Skin epidermis (tissue), 12 donors: Measurements from ENCODE around the gene P3H2.

ENCODE experiments used
- H3K27ac ChIP-seq, 21 experiments: fragments of 200-600 bp; sonication (generic) in 11 of 21; one replicate each; pipeline ENCODE4 v1.5.0; 2020; ENCODE audit warnings: mild to moderate bottlenecking in 3 of 21, inconsistent platforms in 2 of 21, moderate library complexity in 2 of 21
- H3K4me3 ChIP-seq, 7 experiments: fragments of 200-600 bp; sonication (generic) in 2 of 7; one replicate each; pipeline ENCODE4 v1.5.0; 2020; ENCODE audit warnings: inconsistent platforms in 2 of 7, mild to moderate bottlenecking in 2 of 7, moderate library complexity in 1 of 7

Gene P3H2

DNA sequence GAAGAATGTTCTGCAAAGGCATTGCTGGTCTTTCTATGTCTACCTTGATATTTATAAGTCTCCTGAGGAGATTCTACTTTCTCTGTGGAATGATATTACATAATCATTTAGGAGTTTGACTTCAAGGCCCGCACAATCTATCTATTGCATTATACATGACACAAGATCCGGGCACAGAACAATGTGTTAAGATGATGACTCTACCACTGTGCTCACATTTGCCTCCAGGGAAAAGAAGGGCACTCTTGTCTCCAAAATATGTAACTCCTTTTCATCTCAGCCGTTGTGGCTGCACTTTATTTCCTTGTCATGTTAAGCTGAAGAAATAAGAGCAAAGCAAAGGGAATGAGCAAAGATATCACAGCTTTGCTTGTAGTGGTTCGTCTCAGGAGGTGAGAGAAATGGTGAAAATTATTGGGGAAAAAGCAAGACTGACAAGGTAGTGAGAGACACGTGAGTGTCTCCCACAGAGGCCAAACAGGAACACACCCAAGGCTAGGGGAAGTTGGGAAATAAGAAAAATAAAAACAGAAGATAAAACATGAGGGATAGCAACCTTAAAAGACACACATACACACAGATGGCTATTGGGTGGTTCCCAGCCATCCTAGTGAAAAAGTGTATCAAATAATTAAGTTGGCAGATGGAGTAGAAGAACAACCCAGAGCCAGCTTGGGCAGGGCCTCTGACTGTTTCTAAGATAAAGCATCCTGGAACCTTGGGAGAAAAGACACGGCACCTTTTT is 184.3 kb downstream of the P3H2 start:
- H3K27ac ChIP-seq: peak overlapping the region in 15 of 21 experiments; percentile 10 to 67 (median 47)
- no peak overlapping the region for H3K4me3 ChIP-seq

DNA sequence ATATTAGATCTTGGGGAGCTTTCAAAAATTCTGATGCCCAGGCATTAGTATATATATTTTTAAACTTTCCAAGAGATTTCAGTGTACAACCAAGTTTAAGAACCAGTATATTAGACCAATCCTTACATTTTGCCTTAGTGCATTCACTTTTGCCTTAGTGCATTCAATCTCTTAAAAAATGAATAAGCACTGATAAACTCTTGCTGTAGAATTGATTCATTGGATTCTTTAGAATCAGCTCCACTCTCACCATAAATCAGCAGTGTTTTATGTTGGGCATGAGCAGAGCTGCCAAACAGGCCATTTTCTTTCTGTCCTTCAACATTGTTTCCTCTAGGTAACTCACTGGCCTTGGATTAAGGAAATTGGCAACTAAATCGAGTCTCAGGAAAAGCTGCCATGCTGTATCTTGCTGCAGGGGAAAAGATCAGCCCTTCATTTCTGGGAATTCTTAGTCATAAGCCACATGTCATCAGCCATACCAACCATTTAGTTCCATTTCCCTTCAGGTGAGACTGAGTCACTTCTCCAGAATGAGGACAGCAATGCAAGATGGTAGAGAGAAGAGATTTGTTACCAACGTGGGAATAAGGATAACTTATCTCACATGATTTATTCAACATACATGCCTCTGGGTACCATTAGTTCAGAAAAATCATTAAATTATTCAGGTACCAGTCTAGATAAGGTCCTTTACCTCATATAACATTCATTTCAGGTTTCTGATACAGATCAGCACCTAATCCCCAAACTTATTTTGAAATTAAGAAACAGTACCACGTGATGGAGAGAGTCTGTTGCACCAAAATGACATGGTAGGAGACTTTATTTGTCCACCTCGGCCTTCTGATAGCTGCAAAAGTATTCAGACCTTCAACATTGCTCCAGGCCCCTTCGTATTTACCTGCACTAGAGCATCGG is 192.5 kb downstream of the P3H2 start:
- Histone ChIP-seq H3K4me3 (no peak overlapping the region), H3K27ac (peak overlapping the region in 9 of 21 experiments; percentile 4 to 58 (median 43))

DNA sequence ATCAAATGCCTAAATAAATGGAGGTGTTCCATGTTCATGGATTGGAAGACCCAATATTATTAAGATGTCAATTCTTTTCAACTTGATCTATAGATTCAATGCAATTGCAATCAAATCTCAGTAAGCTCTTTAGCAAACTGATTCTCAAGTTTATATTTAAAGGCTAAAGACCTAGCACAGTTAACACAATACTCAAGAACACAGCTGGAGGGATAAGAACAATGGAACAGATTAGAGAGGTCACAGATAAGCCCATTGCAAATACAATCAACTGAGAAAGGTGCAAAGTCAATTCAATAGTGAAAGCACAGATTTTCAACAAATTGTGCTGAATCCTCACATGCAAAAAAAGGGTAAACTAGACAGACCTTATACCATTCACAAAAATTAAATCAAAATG is 198.9 kb downstream of the P3H2 start:
- no peak overlapping the region for H3K4me3 ChIP-seq

DNA sequence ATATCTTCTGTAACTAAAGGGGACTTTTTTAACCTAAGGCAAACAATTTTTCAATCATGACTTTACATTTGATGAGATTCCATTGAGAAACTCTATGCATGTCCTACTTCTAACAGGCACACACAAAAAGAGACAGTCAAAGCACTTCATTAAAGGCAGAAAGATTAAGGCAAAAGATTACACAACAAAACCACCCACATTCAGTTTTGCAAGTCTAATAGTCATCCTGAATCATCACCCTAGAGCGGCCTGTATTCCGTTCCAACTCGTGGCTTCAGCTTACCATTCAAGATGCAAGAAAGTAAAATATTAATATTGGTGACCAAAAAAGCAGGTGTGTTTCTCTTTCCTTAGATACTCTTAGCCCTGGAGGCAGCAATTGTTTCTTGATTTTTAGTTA is 205.9 kb downstream of the P3H2 start:
- H3K27ac ChIP-seq: peak overlapping the region in 10 of 21 experiments; percentile 5 to 73 (median 46)
- H3K4me3 ChIP-seq: no peak overlapping the region

More for the DNA sequence above, 198.9 kb downstream of the P3H2 start:
- no peak overlapping the region for H3K27ac ChIP-seq

DNA sequence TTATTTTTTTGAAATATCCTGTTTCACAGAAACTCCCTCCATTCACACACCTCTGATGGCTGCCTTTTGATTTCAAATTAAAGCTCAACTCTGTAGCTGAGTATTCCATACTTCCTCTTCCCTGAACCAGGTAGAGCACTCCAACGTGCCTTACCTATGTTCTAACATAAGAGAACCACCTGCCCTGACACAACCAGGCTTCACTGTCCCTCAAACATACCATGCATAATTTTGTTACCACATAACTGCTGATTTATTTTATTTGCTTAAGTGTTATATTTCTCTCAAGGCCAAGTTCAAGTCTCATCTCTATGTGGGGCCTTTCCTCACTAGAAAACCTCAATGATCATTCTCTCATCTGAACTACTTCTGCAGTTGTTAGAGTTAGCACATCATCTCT is 209.7 kb downstream of the P3H2 start:
- no peak overlapping the region for H3K4me3 ChIP-seq
- H3K27ac ChIP-seq: no peak overlapping the region

DNA sequence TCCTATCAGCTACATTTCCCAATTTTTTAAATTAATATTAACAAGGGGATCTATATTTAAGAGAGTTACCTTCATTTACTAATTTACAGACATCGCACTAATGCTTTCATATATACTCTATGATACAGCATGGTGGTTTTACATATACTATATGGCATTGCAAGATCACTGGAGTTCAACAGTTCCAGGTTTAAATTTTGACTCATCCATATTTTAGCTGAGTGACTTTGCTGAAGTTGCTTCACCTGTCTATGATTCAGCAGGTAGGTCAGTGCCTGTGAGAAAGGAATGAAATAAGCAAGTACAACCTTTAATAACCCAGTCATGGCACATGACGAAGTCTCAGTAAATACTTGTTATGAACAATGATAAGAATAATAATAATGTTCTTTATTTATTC is 211.1 kb downstream of the P3H2 start:
- no peak overlapping the region for H3K4me3 ChIP-seq
- peak overlapping the region in 6 of 21 experiments; percentile 17 to 63 (median 56) for H3K27ac ChIP-seq

DNA sequence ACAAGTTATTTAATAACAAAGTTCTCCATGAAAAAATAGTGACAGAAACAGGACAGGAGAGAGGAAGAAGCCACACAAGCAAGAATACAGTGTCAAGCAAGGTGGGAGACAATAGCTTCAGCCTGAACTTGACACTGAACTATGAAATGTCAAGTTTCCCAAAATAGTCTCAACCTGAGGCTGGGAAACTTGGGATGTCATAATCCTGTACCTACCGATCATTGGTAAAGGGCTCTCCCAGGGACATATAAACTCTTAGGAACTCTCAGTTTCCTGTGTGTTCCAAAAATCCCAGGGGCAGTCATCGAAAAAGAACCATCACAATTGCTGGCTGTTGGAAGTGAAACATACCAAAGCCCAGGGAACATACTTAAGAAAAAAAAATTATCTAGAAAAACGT is 211.6 kb downstream of the P3H2 start:
- Histone ChIP-seq H3K4me3 (no peak overlapping the region), H3K27ac (peak overlapping the region in 8 of 21 experiments; percentile 10 to 63 (median 51))

DNA sequence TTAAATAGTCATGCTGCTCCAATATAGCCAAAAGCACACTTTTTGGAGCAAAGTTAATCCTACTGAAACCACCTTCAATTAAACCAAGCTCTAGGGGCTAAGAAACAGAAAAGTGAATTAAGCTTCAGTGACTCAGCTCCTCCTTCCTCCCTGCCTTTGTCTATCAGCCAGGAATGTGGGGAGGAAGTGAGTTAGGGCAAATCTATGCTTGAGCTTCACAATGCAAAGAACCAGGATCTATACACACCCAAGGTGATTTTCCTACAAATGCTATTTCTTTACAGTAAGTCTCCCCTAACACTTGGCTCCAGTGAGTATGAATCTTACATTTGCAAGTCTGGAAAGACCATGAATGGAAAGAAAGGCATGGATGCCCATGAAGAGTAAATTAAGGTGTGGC is 212.1 kb downstream of the P3H2 start:
- no peak overlapping the region for H3K4me3 ChIP-seq

DNA sequence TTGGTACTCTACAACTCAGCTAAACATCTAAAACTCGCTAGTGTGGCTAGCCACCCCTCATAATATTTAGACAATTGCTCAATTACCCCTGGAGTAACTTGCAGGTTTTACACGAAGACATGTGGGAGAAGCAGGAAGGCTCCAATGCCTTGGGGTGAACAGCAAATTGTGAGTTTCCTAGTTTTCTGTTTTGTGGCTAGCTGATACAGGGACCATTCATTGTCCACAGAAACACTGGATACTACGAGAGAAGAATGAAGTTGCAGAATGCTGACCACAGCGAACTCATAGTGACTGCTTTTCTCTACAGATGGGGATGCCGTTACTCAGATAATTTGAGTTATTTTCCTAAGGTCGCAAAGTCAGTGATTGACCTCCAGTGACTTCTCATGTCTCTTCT is 212.9 kb downstream of the P3H2 start:
- H3K27ac ChIP-seq: peak overlapping the region in 2 of 21 experiments; percentile 3 to 35
- no peak overlapping the region for H3K4me3 ChIP-seq

More for the DNA sequence above, 212.1 kb downstream of the P3H2 start:
- H3K27ac ChIP-seq: peak overlapping the region in 4 of 21 experiments; percentile 10 to 56 (median 20)
